ENCODE data around the gene HPCAL1. TPM values are rescaled to one million over a fixed set of nuclear protein-coding genes. Genes with fewer than 3 reads are reported as not detected.

The HPCAL1 gene
- total and polyA plus RNA-seq, 2 of the 4 experiments (the other 2 are of a cell fraction): 8.2 to 33.7 TPM

DNA sequence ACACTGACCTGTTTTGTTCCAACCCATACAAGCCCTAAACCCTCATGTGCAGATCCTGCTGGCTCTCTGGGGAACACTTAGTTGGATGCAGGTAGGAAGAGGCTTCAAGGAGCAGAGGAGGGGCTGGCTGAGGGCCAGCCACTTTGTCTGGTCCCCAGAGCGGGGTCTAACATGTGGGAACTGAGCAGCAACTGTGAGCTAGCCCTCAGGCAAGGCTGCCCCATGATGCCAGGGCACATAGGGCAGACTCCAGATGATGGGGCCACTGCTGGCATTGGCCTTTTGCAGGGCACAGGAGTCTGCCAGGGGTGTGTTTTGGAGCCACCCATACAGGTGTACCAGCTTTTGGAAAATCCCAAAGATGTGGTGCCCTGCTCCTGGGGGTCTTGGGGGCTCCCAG, 67.7 kb downstream of the HPCAL1 start:
- in situ Hi-C loops (cut with MboI; ENCODE audit: low sequenced_read_pairs): no loop called here
- H2AFZ ChIP-seq (replicated peaks; ENCODE audit: low read length, poor library complexity): no peak overlapping the region
- no peak overlapping the region for H2AK9ac ChIP-seq (replicated peaks; ENCODE audit: low read depth, low read length, poor library complexity)
- H3K27ac ChIP-seq (ENCODE audit: insufficient read depth, low read length): no peak overlapping the region
- H2BK20ac ChIP-seq (ENCODE audit: low read depth, low read length): no peak overlapping the region
- ATAC-seq (ENCODE audit: low read depth): no peak
- no peak overlapping the region for H3K4me3 ChIP-seq (ENCODE audit: insufficient read depth, low read depth, low read length)
- 100% methylated on average over 1 of the region's 1 CpG; no CpG with 5 or more reads in 1 of the 2 experiments for WGBS, 2 experiments (ENCODE audit: extremely low coverage in 2 of 2, insufficient read length in 1 of 2)
- no peak overlapping the region for H2AK5ac ChIP-seq (ENCODE audit: low read depth, low read length)
- peaks cover 15% of the 10 kb centered on the region for H4K20me1 ChIP-seq (ENCODE audit: insufficient read depth, low read length)
- no peak overlapping the region for H3K56ac ChIP-seq (ENCODE audit: extremely low read depth, insufficient read depth, low read length)
- no peak overlapping the region for H3K14ac ChIP-seq (replicated peaks; ENCODE audit: low read depth, low read length)
- no peak overlapping the region for H3K4ac ChIP-seq (ENCODE audit: low read depth, low read length)
- no peak overlapping the region for H3K9ac ChIP-seq (ENCODE audit: low read depth, low read length)
- TF ChIP-seq CEBPB (IDR thresholded peaks at IDR 0.05; ENCODE audit: low read depth, low read length) (no peak), MAFK (IDR thresholded peaks at IDR 0.05; ENCODE audit: low read depth, low read length) (no peak), RAD21 (IDR thresholded peaks at IDR 0.05; ENCODE audit: low read length) (no peak), BHLHE40 (IDR thresholded peaks at IDR 0.05; ENCODE audit: low read depth, low read length) (no peak), RFX5 (IDR thresholded peaks at IDR 0.05; ENCODE audit: low read depth, low read length) (no peak), MXI1 (IDR thresholded peaks at IDR 0.05; ENCODE audit: borderline replicate concordance, low read depth, low read length) (no peak), MAZ (IDR thresholded peaks at IDR 0.05; ENCODE audit: borderline replicate concordance, low read depth, low read length) (no peak), USF2 (IDR thresholded peaks at IDR 0.05; ENCODE audit: low read depth, low read length) (no peak)
- TF ChIP-seq, protein P1, sequence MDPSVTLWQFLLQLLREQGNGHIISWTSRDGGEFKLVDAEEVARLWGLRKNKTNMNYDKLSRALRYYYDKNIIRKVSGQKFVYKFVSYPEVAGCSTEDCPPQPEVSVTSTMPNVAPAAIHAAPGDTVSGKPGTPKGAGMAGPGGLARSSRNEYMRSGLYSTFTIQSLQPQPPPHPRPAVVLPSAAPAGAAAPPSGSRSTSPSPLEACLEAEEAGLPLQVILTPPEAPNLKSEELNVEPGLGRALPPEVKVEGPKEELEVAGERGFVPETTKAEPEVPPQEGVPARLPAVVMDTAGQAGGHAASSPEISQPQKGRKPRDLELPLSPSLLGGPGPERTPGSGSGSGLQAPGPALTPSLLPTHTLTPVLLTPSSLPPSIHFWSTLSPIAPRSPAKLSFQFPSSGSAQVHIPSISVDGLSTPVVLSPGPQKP (IDR thresholded peaks at IDR 0.05; ENCODE audit: borderline replicate concordance, low read depth, low read length): no peak
- no peak overlapping the region for H2BK5ac ChIP-seq (ENCODE audit: low read depth, low read length, poor library complexity, severe bottlenecking)
- H3K9me1 ChIP-seq (ENCODE audit: insufficient read depth, low read length): peaks cover 10% of the 10 kb centered on the region
- no peak overlapping the region for H3K4me2 ChIP-seq (ENCODE audit: low read depth, low read length)
- no peak overlapping the region for H3K18ac ChIP-seq (ENCODE audit: low read depth, low read length)
- no peaks in the 10 kb centered on the region; the same call in 1 of the 2 replicates for H3K36me3 ChIP-seq (ENCODE audit: control insufficient read depth, insufficient read depth, low read length)
- H4K8ac ChIP-seq (ENCODE audit: low read depth in 2 of 2, low read length in 2 of 2): no peak overlapping the region
- H3K9me3 ChIP-seq (ENCODE audit: control insufficient read depth, insufficient read depth, low read length): no peaks in the 10 kb centered on the region
- no peaks in the 10 kb centered on the region for H3K4me1 ChIP-seq (ENCODE audit: control insufficient read depth, insufficient read depth, low read length)
- CTCF ChIA-PET: no interaction called here
- DNase-seq: no peak
- BruUV-seq (replicated peaks): no TSS peak
- H2BK15ac ChIP-seq (ENCODE audit: low read depth, low read length): no peak overlapping the region
- dilution Hi-C loops (cut with HindIII; ENCODE audit: low sequenced_read_pairs, unreplicated experiment): no loop called here
- no peak overlapping the region for H4K5ac ChIP-seq (ENCODE audit: low read depth, low read length)
- no peak overlapping the region for H3K23ac ChIP-seq (ENCODE audit: low read depth, low read length)
- POLR2A ChIA-PET (ENCODE audit: unreplicated experiment): no interaction called here
- H2BK120ac ChIP-seq (ENCODE audit: low read depth, low read length): no peak overlapping the region
- no peak overlapping the region for H4K91ac ChIP-seq (ENCODE audit: insufficient read depth, low read depth, low read length)
- intact Hi-C loops (cut with micrococcal nuclease): no loop called here
- H3K79me1 ChIP-seq (ENCODE audit: low read depth in 1 of 2, low read length in 2 of 2): peaks cover 7 to 18% of the 10 kb centered on the region in 2 experiments; a peak in 3 of 4 replicates
- H3K27me3 ChIP-seq (ENCODE audit: control insufficient read depth, insufficient read depth, low read length): no peaks in the 10 kb centered on the region
